ENCODE measurements around the gene SOS1.

The SOS1 gene

DNA sequence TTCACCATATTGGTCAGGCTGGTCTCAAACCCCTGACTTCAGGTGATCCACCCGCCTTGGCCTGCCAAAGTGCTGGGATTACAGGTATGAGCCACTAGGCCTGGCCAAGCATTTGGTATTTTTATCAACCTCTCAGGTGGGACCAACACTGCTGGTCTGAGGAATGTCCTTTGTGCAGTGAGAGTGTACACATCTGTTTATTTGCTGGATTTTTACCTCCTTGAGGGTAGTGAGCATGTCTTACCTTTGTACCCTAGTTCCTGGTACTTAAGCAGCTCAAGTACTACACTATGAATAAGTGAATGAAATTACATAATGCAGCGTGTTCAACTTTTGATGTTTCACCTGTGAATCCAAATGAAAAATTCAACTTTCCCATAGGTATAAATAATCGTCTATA lies 29.8 kb downstream of the SOS1 start:
- DNase-seq (ENCODE audit: low read depth): no peak
- TF ChIP-seq, protein P1, sequence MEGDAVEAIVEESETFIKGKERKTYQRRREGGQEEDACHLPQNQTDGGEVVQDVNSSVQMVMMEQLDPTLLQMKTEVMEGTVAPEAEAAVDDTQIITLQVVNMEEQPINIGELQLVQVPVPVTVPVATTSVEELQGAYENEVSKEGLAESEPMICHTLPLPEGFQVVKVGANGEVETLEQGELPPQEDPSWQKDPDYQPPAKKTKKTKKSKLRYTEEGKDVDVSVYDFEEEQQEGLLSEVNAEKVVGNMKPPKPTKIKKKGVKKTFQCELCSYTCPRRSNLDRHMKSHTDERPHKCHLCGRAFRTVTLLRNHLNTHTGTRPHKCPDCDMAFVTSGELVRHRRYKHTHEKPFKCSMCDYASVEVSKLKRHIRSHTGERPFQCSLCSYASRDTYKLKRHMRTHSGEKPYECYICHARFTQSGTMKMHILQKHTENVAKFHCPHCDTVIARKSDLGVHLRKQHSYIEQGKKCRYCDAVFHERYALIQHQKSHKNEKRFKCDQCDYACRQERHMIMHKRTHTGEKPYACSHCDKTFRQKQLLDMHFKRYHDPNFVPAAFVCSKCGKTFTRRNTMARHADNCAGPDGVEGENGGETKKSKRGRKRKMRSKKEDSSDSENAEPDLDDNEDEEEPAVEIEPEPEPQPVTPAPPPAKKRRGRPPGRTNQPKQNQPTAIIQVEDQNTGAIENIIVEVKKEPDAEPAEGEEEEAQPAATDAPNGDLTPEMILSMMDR (IDR thresholded peaks at IDR 0.05; ENCODE audit: low read depth, low read length, missing control alignments): no peak
- no peak overlapping the region for H3K4me3 ChIP-seq (ENCODE audit: low read depth, low read length)

DNA sequence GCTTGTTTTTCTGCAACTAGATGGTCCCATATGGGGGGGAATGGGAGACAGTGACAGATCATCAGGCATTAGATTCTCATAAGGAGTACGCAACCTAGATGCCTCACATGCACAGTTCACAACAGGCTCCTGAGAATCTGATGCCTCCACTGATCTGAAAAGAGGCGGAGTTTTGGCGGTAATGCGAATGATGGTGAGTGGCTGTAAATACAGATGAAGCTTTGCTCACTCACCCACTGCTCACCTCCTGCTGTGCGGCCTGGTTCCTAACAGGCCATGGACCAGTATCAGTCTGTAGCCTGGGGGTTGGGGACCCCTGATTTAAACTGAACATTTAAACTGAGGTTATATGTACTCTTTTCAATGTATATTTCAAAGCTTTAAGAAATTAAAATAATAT lies 40.7 kb downstream of the SOS1 start:
- no peak overlapping the region for H3K4me3 ChIP-seq (ENCODE audit: low read depth, low read length)
- TF ChIP-seq, protein P1 (IDR thresholded peaks at IDR 0.05; ENCODE audit: low read depth, low read length, missing control alignments): no peak
- DNase-seq (ENCODE audit: low read depth): no peak

DNA sequence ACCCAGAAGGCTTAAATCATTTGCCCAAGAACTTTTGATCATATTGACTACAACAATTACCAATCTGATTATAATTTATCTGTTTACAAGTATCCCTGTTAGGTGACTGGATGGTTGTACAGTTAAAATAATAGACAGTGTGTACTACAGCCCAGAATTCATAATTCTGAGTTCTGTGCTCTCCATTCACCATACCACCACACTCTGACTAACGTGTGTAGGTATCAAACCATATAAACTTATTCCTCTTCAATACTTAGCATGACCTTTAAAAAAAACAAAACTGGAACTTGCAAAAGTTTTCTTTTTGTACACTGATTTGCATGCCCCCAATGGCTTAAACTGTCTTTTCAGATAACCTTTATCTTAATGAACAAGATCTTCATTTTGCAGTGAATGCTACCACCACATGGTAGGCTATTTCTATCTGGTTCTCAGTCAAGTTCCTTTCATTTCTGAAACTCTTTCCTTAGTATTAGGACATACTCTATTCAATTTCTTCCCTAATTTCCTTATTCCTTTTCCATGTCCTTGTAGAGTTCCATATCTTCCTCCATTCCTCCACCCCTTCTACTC lies 50.9 kb downstream of the SOS1 start:
- no peak for DNase-seq (ENCODE audit: low read depth)
- no peak overlapping the region for H3K4me3 ChIP-seq (ENCODE audit: low read depth, low read length)
- TF ChIP-seq, protein P1 (IDR thresholded peaks at IDR 0.05; ENCODE audit: low read depth, low read length, missing control alignments): no peak

DNA sequence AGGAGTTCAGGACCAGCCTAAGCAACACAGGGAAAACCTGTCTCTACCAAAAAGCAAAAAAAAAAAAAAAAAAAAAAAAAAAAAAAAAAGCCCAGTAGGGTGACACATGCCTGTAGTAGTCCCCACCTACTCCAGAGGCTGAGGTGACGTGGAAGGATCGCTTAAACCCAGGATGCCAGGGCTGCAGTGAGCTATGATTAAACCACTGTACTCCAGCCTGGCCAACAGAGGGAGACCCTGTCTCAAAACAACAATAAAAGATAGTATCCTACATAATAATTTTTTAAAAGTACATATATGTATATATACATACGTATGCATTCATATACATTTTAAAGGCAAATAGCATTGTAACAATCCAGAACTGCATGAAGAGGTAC lies 51.7 kb downstream of the SOS1 start:
- DNase-seq (ENCODE audit: low read depth): no peak
- TF ChIP-seq, protein P1 (IDR thresholded peaks at IDR 0.05; ENCODE audit: low read depth, low read length, missing control alignments): no peak
- H3K4me3 ChIP-seq (ENCODE audit: low read depth, low read length): no peak overlapping the region

DNA sequence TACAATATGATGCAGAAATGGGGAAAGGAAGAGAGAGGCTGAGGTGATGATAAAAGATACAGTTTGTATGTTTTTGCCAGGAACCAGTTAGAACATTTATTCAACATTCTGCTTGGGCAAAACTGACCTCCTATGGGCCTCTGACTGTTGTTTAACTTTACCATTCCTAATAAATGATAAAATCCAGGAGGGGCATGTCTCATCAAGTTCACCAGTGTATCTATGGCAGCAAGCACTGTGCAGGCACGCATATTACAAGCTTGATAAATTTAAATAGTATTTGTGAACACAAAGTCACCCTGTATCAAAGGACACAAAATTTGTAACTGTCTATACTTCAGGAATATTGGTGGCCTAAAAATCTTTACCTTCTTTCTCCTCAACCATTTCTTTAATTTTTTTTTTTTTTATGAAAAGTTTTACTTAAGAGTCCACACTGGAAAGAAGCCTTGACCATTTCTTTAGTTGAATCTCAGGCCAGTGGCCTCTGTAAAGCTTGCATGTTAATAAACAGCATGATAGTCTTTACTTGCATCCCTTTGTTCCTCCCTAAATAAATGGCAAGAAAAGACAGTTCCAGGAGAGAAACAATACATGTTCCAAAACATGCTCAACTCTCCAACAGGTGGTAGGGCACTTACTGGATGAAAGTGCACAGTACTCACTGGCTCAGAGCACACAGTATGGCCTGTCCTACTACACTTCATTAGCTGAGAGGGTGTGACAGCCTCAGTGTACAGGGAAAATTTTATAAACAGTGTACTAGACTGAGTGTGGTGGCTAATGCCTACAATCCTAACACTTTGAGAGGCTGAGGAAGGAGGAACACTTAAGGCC lies 52.3 kb downstream of the SOS1 start:
- H3K4me3 ChIP-seq (ENCODE audit: low read depth, low read length): no peak overlapping the region
- TF ChIP-seq, protein P1 (IDR thresholded peaks at IDR 0.05; ENCODE audit: low read depth, low read length, missing control alignments): no peak
- DNase-seq (ENCODE audit: low read depth): no peak

DNA sequence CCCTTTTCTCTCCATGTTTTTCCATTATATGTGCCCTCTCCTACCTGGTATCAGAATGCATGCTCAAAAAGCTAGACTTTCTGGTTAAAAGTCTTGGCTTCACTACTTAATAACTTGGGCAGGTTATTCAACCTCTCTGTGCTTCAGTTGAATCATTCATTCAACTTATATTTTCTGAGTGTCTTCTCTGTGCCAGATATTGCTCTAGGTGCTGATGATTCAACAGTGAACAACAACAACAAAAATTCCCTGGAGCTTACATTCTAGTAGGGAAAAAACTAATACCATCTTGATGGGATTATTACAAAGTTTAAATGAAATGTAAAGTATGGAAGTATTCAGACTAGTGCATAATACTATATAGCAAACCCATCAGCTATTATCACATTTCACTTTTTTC lies 55.2 kb downstream of the SOS1 start:
- H3K4me3 ChIP-seq (ENCODE audit: low read depth, low read length): no peak overlapping the region
- TF ChIP-seq, protein P1 (IDR thresholded peaks at IDR 0.05; ENCODE audit: low read depth, low read length, missing control alignments): no peak
- no peak for DNase-seq (ENCODE audit: low read depth)

DNA sequence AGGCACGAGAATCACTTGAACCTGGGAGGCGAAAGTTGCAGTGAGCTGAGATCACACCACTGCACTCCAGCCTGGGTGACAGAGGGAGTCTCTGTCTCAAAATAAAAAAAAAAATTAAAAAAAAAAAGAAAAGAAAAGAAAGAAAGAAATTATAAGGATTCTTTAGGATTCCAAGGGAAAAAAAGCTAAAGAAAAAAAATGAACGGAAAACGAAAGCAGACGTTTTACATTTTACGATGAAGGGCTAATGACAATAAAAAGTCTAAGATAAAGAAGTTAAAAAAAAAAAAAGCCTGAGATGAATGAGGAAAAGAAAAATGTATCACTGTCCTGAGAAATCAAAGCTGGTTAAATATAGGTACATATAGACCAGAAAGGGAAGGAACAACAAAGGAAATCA lies 58.5 kb downstream of the SOS1 start:
- TF ChIP-seq, protein P1 (IDR thresholded peaks at IDR 0.05; ENCODE audit: low read depth, low read length, missing control alignments): no peak
- no peak overlapping the region for H3K4me3 ChIP-seq (ENCODE audit: low read depth, low read length)
- no peak for DNase-seq (ENCODE audit: low read depth)
